OCI-LY7 (cell line): ENCODE data around the gene HOGA1. TPM values are rescaled to one million over a fixed set of nuclear protein-coding genes. Genes with fewer than 3 reads are reported as not detected.

ENCODE experiments used
- BruUV-seq: library from RNA; stranded (reverse); fragments of 400-500 nt; replicated peaks from 2 replicates; lab custom pipeline; 2021; lab: Mats Ljungman, UMichigan
- CTCF ChIA-PET: fragments of 300-600 bp; sonication (Branson Sonifier 250); formaldehyde crosslinking; loops from one replicate; lab custom pipeline; 2022; ENCODE audit warnings: antibody characterized with exemption; ENCODE audit not compliant: unreplicated experiment; lab: Charles Lee
- POLR2A ChIA-PET: fragments of 300-600 bp; sonication (Branson Sonifier 250); formaldehyde crosslinking; loops from one replicate; lab custom pipeline; 2022; ENCODE audit warnings: antibody characterized with exemption; lab: Charles Lee
- DNase-seq: peaks from one replicate; pipeline ENCODE4 v3.0.0-alpha.2; 2015; ENCODE audit warnings: low spot score
- H2AFZ ChIP-seq: fragments of 200-600 bp; sonication (generic), shearing (Covaris generic); 2 replicates; pipeline ENCODE4 v1.6.1; 2014; ENCODE audit warnings: mild to moderate bottlenecking, antibody characterized with exemption, low read length, moderate library complexity
- H3K27ac ChIP-seq: fragments of 200-600 bp; sonication (generic); 2 replicates; pipeline ENCODE4 v1.5.1; 2014; ENCODE audit warnings: mixed run types, low read depth, mild to moderate bottlenecking, moderate library complexity, low read length, inconsistent platforms; ENCODE audit not compliant: poor library complexity, severe bottlenecking
- H3K36me3 ChIP-seq: fragments of 200-600 bp; sonication (generic); 2 replicates; pipeline ENCODE4 v1.6.1; 2014; ENCODE audit warnings: mild to moderate bottlenecking, antibody characterized with exemption, low read length, moderate library complexity, mixed read lengths; ENCODE audit not compliant: insufficient read depth
- H3K4me1 ChIP-seq: fragments of 200-600 bp; sonication (generic); 2 replicates; pipeline ENCODE4 v1.5.1; 2014; ENCODE audit warnings: mild to moderate bottlenecking, low read length; ENCODE audit not compliant: insufficient read depth, poor library complexity, severe bottlenecking
- H3K4me2 ChIP-seq: fragments of 200-600 bp; sonication (generic); 2 replicates; pipeline ENCODE4 v1.6.1; 2014; ENCODE audit warnings: mild to moderate bottlenecking, low read length
- H3K4me3 ChIP-seq: fragments of 200-600 bp; sonication (generic); 2 replicates; pipeline ENCODE4 v1.5.1; 2014; ENCODE audit warnings: mild to moderate bottlenecking, low read depth, low read length; ENCODE audit not compliant: poor library complexity, severe bottlenecking
- H3K79me2 ChIP-seq: fragments of 200-600 bp; sonication (generic); 2 replicates; pipeline ENCODE4 v1.6.1; 2016; ENCODE audit warnings: low read depth, mild to moderate bottlenecking, low read length, moderate library complexity, mixed read lengths; ENCODE audit not compliant: insufficient read depth
- H3K9me2 ChIP-seq: fragments of 200-600 bp; sonication (generic); 2 replicates; pipeline ENCODE4 v1.6.1; 2016; ENCODE audit warnings: mild to moderate bottlenecking, low read length, mixed read lengths; ENCODE audit not compliant: insufficient read depth
- H3K9me3 ChIP-seq: fragments of 200-600 bp; sonication (generic); 2 replicates; pipeline ENCODE4 v1.6.1; 2014; ENCODE audit warnings: mild to moderate bottlenecking, mixed run types, low read length, mixed read lengths
- H4K20me1 ChIP-seq: fragments of 200-600 bp; sonication (generic); 2 replicates; pipeline ENCODE4 v1.6.1; 2014; ENCODE audit warnings: mild to moderate bottlenecking, antibody characterized with exemption, low read length, moderate library complexity, mixed read lengths; ENCODE audit not compliant: insufficient read depth
- CTCF ChIP-seq: fragments of 200-600 bp; sonication (generic); conservative IDR thresholded peaks from 2 replicates; pipeline ENCODE4 v1.5.1; 2014; ENCODE audit warnings: mild to moderate bottlenecking, antibody characterized with exemption, low read length, moderate library complexity, mixed read lengths
- EZH2phosphoT487 ChIP-seq: fragments of 200-600 bp; sonication (generic); IDR thresholded peaks from 2 replicates; pipeline ENCODE4 v1.6.1; 2018; ENCODE audit warnings: low read depth, borderline replicate concordance, mild to moderate bottlenecking, mixed run types, antibody characterized with exemption, low read length, moderate library complexity, mixed read lengths
- intact Hi-C: fragments of 100-400 bp; cut with micrococcal nuclease; formaldehyde crosslinking; loops from one replicate; pipeline ENCODE4 v1.10.0; 2022; ENCODE audit not compliant: unreplicated experiment
- total RNA-seq, 2 experiments: library from RNA; depleted of rRNA in 1 of 2; stranded (reverse); fragments of >200 nt in 1 of 2; shearing (Covaris generic) in 1 of 2; gene quantifications; 2 replicates each; pipeline ENCODE4 v1.2.3, GENCODE V29; 2014 to 2022

The HOGA1 gene
- total RNA-seq, 2 experiments from 2014 or later, result 0.25 TPM; not detected in 1

- H4K20me1 ChIP-seq, result no peaks in the 10 kb centered on the region
- no peaks in the 10 kb centered on the region for H3K79me2 ChIP-seq
- H2AFZ ChIP-seq, result no peak overlapping the region
- no peak overlapping the region for H3K27ac ChIP-seq
- ChIA-PET CTCF (no interaction called here), POLR2A (no interaction called here)
- no peaks in the 10 kb centered on the region for H3K9me3 ChIP-seq
- H3K4me3 ChIP-seq, result no peak overlapping the region
- TF ChIP-seq EZH2phosphoT487 (no peak), CTCF (no peak)
- no peaks in the 10 kb centered on the region for H3K36me3 ChIP-seq
- DNase-seq, result no peak
- H3K9me2 ChIP-seq, result no peaks in the 10 kb centered on the region
- BruUV-seq, result no TSS peak
- H3K4me2 ChIP-seq, result no peak overlapping the region
- peaks cover 15% of the 10 kb centered on the region for H3K4me1 ChIP-seq
- intact Hi-C loops, result no loop called here
These were observed 9.2 kb downstream of the HOGA1 start for GRCh38 chr10:97593421-97593820.

- H3K27ac ChIP-seq, result no peak overlapping the region
- no TSS peak for BruUV-seq
- DNase-seq, result no peak
- intact Hi-C loops, result no loop called here
- ChIA-PET POLR2A (interaction anchor here (0.6 kb wide), 2 partner anchors 21 to 91 kb away, joined by 3 to 4 read pairs; no protein-coding TSS in a partner anchor), CTCF (no interaction called here)
- H3K4me1 ChIP-seq, result peaks cover 7% of the 10 kb centered on the region
- H3K4me2 ChIP-seq, result no peak overlapping the region
- no peak for TF ChIP-seq CTCF
- no peak for TF ChIP-seq EZH2phosphoT487
- H3K79me2 ChIP-seq, result no peaks in the 10 kb centered on the region
- H3K9me2 ChIP-seq, result no peaks in the 10 kb centered on the region
- no peaks in the 10 kb centered on the region for H3K9me3 ChIP-seq
- no peaks in the 10 kb centered on the region for H4K20me1 ChIP-seq
- H3K36me3 ChIP-seq, result no peaks in the 10 kb centered on the region
- no peak overlapping the region for H2AFZ ChIP-seq
- no peak overlapping the region for H3K4me3 ChIP-seq
These were observed 12.2 kb downstream of the HOGA1 start for GRCh38 chr10:97596101-97597082.

- Histone ChIP-seq H3K4me2 (no peak overlapping the region), H2AFZ (no peak overlapping the region), H3K27ac (no peak overlapping the region), H3K4me3 (no peak overlapping the region), H3K79me2 (no peaks in the 10 kb centered on the region), H3K9me3 (no peaks in the 10 kb centered on the region), H3K4me1 (no peaks in the 10 kb centered on the region), H4K20me1 (no peaks in the 10 kb centered on the region), H3K36me3 (no peaks in the 10 kb centered on the region), H3K9me2 (no peaks in the 10 kb centered on the region)
- TF ChIP-seq EZH2phosphoT487 (no peak), CTCF (no peak)
- intact Hi-C loops, result no loop called here
- ChIA-PET CTCF (no interaction called here), POLR2A (no interaction called here)
- no peak for DNase-seq
- BruUV-seq, result no TSS peak
These were observed 13.6 kb downstream of the HOGA1 start for GRCh38 chr10:97597778-97598177.
